ENCODE measurements around the gene MORN1.

Gene MORN1

GRCh38 chr1:2388004-2388913, 3.1 kb downstream of the MORN1 start:
- TF ChIP-seq, protein P1, sequence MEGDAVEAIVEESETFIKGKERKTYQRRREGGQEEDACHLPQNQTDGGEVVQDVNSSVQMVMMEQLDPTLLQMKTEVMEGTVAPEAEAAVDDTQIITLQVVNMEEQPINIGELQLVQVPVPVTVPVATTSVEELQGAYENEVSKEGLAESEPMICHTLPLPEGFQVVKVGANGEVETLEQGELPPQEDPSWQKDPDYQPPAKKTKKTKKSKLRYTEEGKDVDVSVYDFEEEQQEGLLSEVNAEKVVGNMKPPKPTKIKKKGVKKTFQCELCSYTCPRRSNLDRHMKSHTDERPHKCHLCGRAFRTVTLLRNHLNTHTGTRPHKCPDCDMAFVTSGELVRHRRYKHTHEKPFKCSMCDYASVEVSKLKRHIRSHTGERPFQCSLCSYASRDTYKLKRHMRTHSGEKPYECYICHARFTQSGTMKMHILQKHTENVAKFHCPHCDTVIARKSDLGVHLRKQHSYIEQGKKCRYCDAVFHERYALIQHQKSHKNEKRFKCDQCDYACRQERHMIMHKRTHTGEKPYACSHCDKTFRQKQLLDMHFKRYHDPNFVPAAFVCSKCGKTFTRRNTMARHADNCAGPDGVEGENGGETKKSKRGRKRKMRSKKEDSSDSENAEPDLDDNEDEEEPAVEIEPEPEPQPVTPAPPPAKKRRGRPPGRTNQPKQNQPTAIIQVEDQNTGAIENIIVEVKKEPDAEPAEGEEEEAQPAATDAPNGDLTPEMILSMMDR (IDR thresholded peaks at IDR 0.05; ENCODE audit: low read depth, low read length), result no peak
- H3K36me3 ChIP-seq, result peaks cover 13% of the 10 kb centered on the region
- H3K4me3 ChIP-seq (ENCODE audit: low read depth, low read length), result no peak overlapping the region
- DNase-seq, result no peak
- H3K27ac ChIP-seq, result no peak overlapping the region
- H3K27me3 ChIP-seq (ENCODE audit: insufficient read depth, low read depth, severe bottlenecking), result no peaks in the 10 kb centered on the region
- no peaks in the 10 kb centered on the region for H3K9me3 ChIP-seq (ENCODE audit: severe bottlenecking)

DNA sequence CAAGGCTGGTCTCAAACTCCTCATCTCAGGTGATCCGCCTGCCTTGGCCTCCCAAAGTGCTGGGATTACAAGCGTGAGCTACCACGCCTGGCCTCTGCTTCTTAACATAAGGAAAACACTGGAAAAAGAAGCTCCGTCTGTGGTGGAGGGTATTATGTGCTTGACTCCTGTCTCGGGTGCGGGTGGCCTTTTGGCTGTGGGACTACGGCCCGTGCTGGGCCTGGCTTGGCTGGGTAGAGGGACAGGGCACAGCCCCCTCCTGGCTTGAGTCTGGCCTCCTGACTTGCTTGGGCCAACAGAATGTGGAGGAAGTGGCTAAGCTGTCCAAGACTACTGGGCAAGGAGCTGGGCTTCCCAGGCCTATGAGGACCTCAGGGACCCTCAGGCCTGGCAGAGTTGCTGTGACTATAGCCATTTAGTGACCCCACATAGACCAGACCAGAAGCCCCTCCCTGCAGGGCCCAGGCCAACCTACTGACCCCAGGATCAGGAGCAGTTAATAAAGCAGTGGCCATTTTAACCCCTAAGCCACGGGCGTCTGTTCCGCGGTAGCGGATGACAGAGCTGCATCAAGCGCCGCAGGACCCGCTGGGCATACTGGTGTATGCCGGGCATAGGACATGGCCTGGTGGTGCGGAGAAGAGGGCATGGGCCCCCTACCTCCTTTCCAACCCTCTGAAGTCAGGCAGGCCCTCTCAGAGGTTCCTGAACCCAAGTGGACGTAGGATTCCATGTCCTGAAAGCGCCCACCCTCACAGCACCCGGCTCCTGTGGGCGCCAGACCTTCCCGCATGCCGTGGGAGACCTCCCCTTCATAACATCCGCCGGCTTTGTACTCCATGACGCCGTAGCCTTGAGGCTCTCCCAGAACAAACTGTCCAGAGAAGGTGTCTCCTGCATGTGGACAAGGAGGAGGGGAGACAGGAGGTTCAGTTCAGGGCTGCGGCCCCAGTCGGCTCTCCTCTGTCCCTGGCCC, 4.4 kb downstream of the MORN1 start:
- Histone ChIP-seq H3K9me3 (ENCODE audit: severe bottlenecking) (no peaks in the 10 kb centered on the region), H3K27me3 (ENCODE audit: insufficient read depth, low read depth, severe bottlenecking) (no peaks in the 10 kb centered on the region), H3K36me3 (peaks cover 10% of the 10 kb centered on the region), H3K27ac (no peak overlapping the region), H3K4me3 (ENCODE audit: low read depth, low read length) (no peak overlapping the region)
- TF ChIP-seq, protein P1 (IDR thresholded peaks at IDR 0.05; ENCODE audit: low read depth, low read length), result no peak
- DNase-seq, result no peak

DNA sequence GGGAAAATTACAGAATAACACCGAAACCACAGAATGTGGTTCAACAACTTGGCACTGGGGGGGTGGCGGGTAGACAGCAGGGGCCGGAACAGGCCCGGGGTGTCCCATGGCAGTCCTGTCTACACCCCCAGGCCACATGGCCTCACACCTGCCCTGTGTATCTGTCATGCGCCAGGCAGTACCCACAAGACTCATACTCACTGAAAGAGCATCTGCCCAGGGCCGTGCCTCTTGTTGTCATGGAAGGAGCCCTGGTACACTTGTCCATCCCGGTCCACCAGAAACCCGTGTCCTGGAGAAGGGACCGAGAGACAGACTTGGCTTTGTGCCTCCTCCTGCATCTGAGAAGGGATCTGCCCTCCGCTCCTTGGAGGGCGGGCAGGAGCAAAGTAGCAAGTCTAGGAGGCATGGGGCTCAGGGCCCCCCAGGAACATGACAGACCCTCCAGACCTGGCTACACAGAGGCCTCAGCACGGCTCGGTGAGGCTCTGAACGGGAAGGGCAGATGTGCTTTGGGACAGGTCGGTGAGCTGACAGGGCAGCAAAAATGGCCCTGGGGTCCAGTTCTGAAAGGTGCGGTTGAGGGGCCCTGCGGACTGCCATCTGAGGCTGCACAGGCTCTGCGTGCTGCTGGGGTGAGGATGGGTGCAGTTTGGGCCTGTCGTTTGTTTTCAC, 5.6 kb downstream of the MORN1 start:
- Histone ChIP-seq H3K9me3 (ENCODE audit: severe bottlenecking) (no peaks in the 10 kb centered on the region), H3K4me3 (ENCODE audit: low read depth, low read length) (no peak overlapping the region), H3K27me3 (ENCODE audit: insufficient read depth, low read depth, severe bottlenecking) (no peaks in the 10 kb centered on the region), H3K36me3 (peaks cover 6% of the 10 kb centered on the region), H3K27ac (peak overlapping the region; percentile 62)
- no peak for DNase-seq
- TF ChIP-seq, protein P1 (IDR thresholded peaks at IDR 0.05; ENCODE audit: low read depth, low read length), result no peak

- no peaks in the 10 kb centered on the region for H3K9me3 ChIP-seq (ENCODE audit: severe bottlenecking)
- DNase-seq, result peak; percentile 82
- TF ChIP-seq, protein P1 (IDR thresholded peaks at IDR 0.05; ENCODE audit: low read depth, low read length), result peak; percentile 38; the same call in 1 of the 2 replicates
- H3K4me3 ChIP-seq (ENCODE audit: low read depth, low read length), result peak overlapping the region; percentile 41
- H3K27ac ChIP-seq, result peak overlapping the region; percentile 62
- H3K27me3 ChIP-seq (ENCODE audit: insufficient read depth, low read depth, severe bottlenecking), result no peaks in the 10 kb centered on the region
- peaks cover 6% of the 10 kb centered on the region for H3K36me3 ChIP-seq
These were observed 6.3 kb downstream of the MORN1 start for GRCh38 chr1:2384941-2385481.

DNA sequence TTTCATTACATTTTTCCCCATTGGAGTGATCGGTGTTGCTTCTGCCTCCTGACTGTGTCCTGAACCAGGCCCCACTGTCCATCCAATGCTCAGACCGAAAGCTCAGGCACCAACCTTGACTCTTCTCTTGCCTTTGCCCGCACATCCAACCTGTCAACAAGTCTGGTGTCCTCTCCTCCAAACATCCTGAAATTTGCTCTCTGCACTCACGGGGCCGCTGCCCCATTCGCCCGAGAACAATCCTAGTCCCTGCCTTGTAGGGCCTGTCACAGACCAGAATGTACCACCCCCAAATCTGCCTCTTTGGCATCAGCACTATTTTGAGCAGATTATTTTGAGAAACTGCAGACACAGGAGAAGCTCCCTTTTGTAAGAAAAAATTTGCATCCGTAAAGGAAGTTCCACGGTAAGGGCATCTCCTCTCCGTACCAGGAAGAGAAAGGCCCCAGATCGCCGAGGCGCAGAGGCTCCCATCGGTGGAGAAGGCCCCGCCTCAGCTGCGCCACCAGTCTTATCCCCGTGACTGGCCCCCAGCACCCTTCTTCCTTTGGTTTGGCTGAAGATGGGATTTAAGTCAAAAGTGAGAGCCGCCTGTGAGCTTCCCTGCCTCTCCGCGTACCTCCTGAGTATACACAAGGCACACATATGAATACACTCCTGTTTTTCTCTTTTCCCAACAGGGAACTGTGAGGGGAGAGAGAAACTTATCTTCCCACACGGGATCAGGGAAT, 7.1 kb downstream of the MORN1 start:
- no peak for DNase-seq
- Histone ChIP-seq H3K27me3 (ENCODE audit: insufficient read depth, low read depth, severe bottlenecking) (no peaks in the 10 kb centered on the region), H3K9me3 (ENCODE audit: severe bottlenecking) (no peaks in the 10 kb centered on the region), H3K36me3 (peaks cover 6% of the 10 kb centered on the region), H3K4me3 (ENCODE audit: low read depth, low read length) (peak overlapping the region; percentile 41), H3K27ac (peak overlapping the region; percentile 62)
- TF ChIP-seq, protein P1 (IDR thresholded peaks at IDR 0.05; ENCODE audit: low read depth, low read length), result no peak
